Activated T-cell treated with anti-CD3 and anti-CD28 coated beads, Interleukin-2, amount 50 U/mL, for 1 hour (primary cell): ENCODE data around the gene DAB2IP.
"Not testable (repeated sequence)": the region's sequence is repeated elsewhere in the genome, so short reads cannot be mapped to it uniquely, and the experiment has no call there.

Experiments used
- DNase-seq: peaks from one replicate; pipeline ENCODE4 v3.0.0-alpha.2; 2020

The DAB2IP gene

DNA sequence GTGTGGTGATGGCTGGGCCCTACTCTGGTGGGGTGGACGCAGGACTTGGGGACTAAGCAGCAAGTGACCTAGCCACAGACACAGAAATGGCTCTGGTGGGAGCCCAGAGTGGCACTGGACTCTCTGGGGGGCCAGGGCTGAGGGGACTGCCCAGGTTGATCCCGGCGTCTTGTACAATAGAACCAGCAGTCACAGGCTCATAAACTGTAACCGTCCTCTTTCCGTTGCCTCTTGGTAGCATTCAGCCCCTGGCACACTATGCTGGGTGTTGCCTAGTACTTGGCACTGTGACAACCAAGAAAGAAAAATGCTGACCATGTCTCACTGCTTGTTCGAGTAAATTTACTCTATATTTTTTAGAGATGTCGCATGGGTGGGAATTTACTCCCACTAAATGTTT lies 80.5 kb downstream of the DAB2IP start:
- no peak for DNase-seq

GRCh38 chr9:121732389-121732788 lies 81.0 kb downstream of the DAB2IP start:
- DNase-seq, result no peak

GRCh38 chr9:121732886-121733285 lies 81.5 kb downstream of the DAB2IP start:
- DNase-seq, result no peak

GRCh38 chr9:121734465-121734864 lies 83.0 kb downstream of the DAB2IP start:
- no peak for DNase-seq

DNA sequence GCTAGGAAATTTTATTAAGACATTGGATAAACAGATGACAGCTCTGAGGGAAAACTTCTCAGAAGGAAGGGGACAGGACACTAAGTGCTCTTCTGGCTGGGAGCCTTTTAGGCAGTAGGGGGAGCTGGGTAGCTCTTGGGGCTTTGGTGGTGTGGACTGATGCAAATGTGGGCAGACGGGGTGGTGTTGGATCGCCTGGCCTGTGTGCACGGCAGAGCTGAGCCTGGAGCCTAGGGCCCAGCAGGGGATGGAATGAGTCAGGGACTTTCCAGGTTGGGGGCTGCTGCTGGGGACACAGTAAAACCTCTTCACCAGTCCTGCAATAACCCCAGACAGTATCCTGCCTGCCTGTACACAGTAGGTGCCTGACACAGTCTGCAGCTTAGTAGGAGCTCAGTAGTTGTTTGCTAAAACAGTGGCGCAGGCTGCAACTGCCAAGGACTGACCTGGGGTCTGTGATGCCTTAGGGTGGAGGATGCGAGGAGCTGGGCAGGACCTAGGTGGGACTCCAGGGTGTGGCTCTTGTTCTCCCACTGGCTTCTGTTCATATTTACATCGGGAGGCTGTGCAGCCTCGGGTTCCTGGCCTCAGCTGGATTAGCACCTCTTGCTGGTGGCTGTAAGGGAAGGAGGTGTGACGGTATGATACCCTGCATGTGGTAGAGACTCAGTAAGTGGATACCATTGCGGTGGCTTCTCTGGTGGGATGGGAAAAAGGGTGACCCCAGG lies 83.8 kb downstream of the DAB2IP start:
- DNase-seq, result no peak

DNA sequence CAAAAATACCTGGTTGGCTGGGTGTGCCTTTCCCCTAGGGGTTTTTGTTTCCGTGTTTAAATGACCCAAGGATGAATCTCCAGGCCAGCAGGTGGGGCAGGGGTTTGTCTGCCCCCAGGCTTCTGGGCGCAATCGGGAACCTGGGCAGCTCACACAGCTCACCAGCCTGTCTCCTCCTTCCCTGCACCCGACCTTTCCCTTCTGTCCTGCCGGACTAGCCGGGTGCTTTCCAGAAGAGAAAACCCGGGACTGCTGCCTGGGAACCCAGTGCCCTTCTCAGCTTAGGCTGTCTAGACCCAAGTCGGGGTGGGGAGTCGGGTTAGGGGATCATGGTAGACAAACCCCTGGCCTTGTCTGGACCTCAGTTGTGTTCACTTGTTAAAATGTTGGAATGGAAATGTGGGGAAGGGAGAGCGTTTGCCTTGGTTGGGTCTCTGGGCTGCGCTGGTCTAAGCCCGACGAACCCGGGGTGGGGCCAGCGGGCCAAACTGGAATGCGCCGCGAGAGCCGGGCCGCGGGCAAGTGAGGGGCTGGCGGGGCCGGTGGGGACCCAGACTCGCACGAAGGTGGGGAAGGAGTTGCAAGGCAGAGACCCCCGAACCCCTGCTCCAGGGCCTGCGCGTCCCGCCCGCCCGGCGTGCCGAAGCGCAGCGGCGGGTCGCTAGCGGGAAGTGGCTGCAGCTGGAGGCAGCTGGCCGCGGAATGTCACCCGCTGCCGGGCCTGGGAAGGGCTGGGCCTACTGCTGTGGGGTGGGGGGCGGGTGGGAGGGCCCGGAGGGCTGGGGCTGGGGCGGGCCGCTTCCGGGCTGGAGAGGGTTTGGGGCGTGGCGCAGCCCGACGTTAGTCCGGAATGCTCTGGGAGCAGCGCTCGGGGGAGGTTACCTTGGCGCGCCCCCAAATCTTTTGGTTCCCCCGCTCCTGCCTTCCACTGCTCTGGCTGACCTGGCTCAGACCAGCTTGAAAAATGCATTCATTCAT lies 84.6 kb downstream of the DAB2IP start:
- no peak for DNase-seq

DNA sequence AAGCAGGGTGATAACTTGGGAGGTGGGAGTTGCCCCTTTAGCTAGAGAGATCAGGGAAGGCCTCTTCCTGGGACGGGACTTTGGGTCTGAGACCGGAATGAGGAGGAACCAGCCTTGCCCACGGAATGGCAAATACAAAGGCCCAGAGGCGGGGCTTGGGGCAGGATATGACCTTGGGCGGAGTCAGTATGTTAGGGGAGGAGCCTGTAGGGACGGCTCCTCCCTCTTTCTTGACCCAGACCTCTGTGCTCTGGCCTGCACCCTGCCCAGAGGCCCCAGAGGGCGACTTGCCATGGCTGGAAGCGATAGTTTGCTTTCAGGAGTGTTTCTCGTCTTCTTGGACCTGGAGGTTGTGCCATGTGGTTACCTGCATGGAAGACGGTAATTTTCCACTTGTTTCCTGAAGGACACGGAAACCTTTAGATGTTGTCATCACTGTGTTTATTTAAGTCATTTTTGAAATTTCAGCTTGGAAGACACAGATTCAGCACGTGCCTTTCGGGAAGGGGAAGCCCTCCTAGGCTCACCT lies 85.6 kb downstream of the DAB2IP start:
- DNase-seq, result no peak

DNA sequence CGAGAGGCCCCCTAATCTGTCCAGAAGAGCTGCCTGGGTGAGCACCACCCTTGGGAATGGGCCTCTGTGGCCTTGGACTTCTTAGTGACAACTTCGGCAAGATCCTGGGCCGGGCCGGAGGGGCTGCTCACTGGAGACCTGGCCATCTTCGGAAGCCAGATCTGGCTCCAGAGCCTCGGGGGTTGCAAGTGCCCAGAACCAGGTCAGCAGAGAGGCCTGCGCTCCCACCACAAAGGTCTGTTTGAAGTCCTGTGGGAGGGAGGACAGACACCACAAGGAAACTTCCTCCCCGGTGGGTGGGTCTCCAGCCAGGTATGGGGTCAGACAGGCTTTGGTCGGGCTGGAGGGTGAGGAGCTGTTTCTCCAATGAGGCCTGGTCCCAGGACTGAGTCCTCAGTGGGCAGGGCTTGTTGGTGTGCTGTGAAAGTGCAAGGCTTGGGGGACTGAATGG lies 86.1 kb downstream of the DAB2IP start:
- no peak for DNase-seq

DNA sequence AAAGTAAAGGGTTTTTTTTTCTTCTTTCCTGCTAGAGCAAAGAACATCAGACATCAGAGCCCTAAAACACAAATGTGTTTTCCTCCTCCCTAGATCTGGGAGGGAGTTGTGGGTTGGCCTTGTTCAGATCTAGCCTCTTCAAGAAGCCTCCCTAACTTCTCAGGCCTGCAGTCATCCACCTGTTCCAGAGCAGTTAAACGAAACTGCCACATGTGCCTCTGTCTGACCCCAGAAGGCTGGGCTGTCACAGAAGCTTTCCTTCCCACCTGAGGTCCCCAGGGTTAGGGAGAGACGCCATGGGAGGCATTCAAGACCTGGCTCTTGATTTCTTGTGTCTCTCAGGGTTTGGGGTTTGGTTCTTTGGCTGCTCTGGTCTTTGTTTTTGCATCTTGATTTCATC lies 87.0 kb downstream of the DAB2IP start:
- DNase-seq, result no peak

DNA sequence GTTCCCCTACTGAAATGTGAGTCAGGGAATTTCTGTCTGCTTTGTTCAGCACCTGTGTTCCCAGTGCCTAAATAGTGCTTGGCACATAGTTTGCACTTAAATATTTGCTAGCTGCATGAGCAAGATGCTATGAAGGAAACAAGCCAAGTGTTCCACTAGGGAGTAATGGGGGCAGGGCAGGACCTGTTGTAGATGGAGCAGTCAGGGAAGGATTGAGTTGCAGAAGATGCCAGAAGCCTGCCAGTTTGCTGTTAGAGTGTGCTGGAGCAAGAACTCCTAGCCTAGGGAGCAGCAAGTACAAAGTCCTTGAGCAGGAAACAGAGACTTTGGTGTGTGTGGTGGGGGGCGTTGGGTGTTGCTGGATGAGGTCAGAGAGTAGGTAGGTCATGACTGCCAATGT lies 87.5 kb downstream of the DAB2IP start:
- DNase-seq, result no peak

GRCh38 chr9:121739971-121740370 lies 88.5 kb downstream of the DAB2IP start:
- no peak for DNase-seq

GRCh38 chr9:121741228-121741918 lies 89.9 kb downstream of the DAB2IP start:
- DNase-seq, result no peak

GRCh38 chr9:121741919-121742283 lies 90.5 kb downstream of the DAB2IP start:
- DNase-seq, result not testable (repeated sequence)

GRCh38 chr9:121742923-121743322 lies 91.5 kb downstream of the DAB2IP start:
- no peak for DNase-seq

GRCh38 chr9:121743441-121744001 lies 92.1 kb downstream of the DAB2IP start:
- no peak for DNase-seq

DNA sequence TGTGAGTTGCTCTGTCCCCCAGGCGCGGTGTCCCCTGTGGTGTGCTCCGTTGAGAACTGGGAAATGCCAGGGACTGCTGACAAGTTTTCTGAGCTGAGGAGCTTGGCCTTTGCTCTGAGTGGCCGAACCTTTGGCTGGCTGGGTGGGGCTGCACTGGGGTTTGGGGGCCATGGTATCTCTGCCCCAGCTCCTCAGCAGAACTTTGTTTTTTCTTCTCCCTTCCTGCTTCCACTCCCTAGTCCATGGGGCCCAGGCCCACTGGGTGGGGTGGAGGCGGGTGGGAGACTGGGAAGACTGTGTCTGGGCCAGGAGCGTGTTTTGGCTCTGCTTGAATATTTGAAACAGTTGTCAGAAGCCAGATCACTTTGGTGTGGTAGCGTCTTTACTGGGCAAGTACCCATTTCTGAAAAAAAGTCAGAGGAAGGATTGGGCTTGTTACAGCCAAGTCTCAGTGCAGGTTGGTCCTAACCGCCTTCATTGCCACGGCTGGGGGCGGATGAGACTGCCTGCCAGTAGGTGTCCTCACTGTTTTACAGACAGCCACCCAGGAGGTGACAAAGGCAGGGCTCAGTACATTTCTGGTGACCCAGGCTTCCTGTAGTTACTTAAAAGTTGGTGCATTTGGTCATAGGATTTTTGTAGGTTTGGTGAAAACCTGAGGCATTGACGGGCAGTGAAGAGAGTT lies 92.7 kb downstream of the DAB2IP start:
- DNase-seq, result no peak

GRCh38 chr9:121744687-121745395 lies 93.4 kb downstream of the DAB2IP start:
- no peak for DNase-seq

GRCh38 chr9:121745396-121745695 lies 93.9 kb downstream of the DAB2IP start:
- no peak for DNase-seq

DNA sequence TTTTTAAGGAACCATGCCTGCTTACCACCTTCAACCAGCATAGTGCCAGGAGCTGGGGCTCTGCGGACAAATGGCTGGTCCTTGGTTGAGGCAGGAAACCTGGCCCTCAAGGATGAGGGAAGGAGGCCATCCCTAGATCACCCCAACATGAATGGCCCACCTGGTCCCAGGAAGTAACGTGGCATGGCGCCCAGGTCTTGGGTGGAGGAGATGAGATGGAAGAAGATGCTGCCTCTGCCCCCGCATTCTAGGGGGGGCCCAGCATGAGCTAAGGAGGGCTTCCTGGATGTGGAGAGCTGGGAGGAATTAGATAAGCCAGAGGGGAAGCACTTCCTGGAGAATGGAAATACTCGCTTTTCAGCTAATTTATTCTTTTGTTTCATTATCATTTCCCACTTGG lies 95.0 kb downstream of the DAB2IP start:
- DNase-seq, result no peak

DNA sequence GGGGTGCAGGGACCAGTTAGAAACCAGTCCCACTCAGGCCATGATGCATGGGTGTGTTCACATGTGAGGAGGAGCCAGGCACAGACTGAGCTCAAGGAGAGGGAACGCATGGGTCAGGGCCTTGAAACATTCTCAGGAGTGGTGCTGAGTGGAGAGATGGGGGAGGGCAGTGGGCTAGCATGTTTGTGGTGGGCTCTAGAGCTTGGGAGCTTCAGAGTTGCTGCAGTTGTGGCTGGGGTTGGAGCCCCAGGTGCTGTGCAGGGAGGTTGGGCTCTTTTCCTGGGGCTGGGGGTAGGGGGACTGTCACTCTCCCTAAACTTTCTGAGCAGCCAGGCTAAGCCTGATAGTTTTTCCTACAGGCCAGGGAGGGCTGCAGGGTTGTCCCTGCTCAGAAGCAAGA lies 95.4 kb downstream of the DAB2IP start:
- DNase-seq, result no peak

DNA sequence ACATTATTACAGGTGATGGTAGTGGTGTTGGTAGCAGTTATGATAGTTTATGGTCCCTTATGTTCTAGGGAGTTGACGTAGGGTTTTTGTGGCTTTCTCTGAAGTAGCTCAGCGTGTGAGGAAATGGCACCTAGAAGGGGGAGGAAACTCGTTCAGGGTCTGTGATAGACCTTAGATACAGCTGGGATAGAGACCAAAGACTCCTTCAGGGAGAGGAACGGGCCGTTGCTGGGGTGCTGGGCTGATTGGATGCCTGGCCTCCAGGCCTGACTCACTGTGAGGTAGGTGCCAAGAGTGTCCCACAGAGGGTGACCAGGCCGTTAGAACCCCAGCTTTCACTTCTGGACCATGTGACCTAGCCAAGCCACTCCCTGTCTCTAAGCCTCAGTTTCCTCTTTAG lies 96.6 kb downstream of the DAB2IP start:
- DNase-seq, result no peak
